Hepatocyte (in vitro differentiated cells): ENCODE data around the gene MRGPRF.

ENCODE experiments used
- CTCF ChIP-seq: fragments of 200-600 bp; sonication (generic); IDR thresholded peaks from 2 replicates; pipeline ENCODE4 v1.5.1; 2016; ENCODE audit warnings: antibody characterized with exemption, mild to moderate bottlenecking; ENCODE audit not compliant: poor library complexity
- EZH2 ChIP-seq: fragments of 200-600 bp; sonication (generic); IDR thresholded peaks from 2 replicates; pipeline ENCODE4 v1.6.1; 2016; ENCODE audit warnings: antibody characterized with exemption, mild to moderate bottlenecking, borderline replicate concordance
- EZH2phosphoT487 ChIP-seq: fragments of 200-600 bp; sonication (generic); IDR thresholded peaks from one replicate; pipeline ENCODE4 v1.6.1; 2018; ENCODE audit warnings: antibody characterized with exemption, mild to moderate bottlenecking, low read depth, moderate library complexity; ENCODE audit not compliant: unreplicated experiment, severe bottlenecking

- TF ChIP-seq CTCF: no peak
- TF ChIP-seq EZH2: no peak
- TF ChIP-seq EZH2phosphoT487: no peak
Observed at GRCh38 chr11:68973219-68973618, 39.8 kb downstream of the MRGPRF start.
